ENCODE measurements around the gene ATAT1. TPM values are rescaled to one million over a fixed set of nuclear protein-coding genes. Genes with fewer than 3 reads are reported as not detected.

The ATAT1 gene
- total RNA-seq, 4 donors from 2014 or later, result 2.7 to 8.7 (median 5.1) TPM

DNA sequence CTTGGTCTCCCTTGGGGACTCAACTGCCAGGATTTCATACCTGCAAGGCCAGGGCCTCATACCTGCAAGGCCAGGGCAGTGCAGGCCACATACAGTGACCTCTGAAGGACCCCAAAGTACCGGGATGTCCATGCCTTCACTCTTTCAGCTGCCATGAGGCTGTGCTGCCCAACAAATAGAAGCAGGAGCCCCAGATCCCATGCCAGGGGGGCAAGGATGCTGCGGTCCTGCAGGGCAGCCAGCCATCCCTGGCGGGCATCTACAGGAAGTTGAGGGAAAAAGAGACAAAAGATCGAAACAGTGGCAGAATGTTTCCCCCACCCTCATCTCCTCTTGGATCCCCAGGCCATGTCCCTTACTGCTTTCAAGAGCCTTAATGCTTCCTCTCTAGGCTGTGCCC, 63.3 kb downstream of the ATAT1 start:
- Histone ChIP-seq H3K27me3 (no peaks in the 10 kb centered on the region), H3K9me3 (no peaks in the 10 kb centered on the region), H3K4me1 (peaks cover 33 to 56% (median 52%) of the 10 kb centered on the region in 4 donors), H3K36me3 (no peaks in the 10 kb centered on the region), H3K4me3 (peak overlapping the region; percentile 70 to 77 (median 72)), H3K27ac (replicated peaks in 1 of 4) (peak overlapping the region; percentile 95 to 99 (median 97))
- WGBS, result 8% methylated on average over 4 of the region's 4 CpGs
- intact Hi-C loops (cut with DNase I), result loop anchor here (10.0 kb wide), 1 partner anchor 195 kb away; the partner anchor contains the start of gene DDR1
- DNase-seq (ENCODE audit: extremely low spot score), result no peak
- no peak for TF ChIP-seq POLR2AphosphoS5 (IDR thresholded peaks at IDR 0.05)
- TF ChIP-seq EP300 (IDR thresholded peaks at IDR 0.05), result no peak
- TF ChIP-seq, protein P1, sequence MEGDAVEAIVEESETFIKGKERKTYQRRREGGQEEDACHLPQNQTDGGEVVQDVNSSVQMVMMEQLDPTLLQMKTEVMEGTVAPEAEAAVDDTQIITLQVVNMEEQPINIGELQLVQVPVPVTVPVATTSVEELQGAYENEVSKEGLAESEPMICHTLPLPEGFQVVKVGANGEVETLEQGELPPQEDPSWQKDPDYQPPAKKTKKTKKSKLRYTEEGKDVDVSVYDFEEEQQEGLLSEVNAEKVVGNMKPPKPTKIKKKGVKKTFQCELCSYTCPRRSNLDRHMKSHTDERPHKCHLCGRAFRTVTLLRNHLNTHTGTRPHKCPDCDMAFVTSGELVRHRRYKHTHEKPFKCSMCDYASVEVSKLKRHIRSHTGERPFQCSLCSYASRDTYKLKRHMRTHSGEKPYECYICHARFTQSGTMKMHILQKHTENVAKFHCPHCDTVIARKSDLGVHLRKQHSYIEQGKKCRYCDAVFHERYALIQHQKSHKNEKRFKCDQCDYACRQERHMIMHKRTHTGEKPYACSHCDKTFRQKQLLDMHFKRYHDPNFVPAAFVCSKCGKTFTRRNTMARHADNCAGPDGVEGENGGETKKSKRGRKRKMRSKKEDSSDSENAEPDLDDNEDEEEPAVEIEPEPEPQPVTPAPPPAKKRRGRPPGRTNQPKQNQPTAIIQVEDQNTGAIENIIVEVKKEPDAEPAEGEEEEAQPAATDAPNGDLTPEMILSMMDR (IDR thresholded peaks at IDR 0.05), result no peak

DNA sequence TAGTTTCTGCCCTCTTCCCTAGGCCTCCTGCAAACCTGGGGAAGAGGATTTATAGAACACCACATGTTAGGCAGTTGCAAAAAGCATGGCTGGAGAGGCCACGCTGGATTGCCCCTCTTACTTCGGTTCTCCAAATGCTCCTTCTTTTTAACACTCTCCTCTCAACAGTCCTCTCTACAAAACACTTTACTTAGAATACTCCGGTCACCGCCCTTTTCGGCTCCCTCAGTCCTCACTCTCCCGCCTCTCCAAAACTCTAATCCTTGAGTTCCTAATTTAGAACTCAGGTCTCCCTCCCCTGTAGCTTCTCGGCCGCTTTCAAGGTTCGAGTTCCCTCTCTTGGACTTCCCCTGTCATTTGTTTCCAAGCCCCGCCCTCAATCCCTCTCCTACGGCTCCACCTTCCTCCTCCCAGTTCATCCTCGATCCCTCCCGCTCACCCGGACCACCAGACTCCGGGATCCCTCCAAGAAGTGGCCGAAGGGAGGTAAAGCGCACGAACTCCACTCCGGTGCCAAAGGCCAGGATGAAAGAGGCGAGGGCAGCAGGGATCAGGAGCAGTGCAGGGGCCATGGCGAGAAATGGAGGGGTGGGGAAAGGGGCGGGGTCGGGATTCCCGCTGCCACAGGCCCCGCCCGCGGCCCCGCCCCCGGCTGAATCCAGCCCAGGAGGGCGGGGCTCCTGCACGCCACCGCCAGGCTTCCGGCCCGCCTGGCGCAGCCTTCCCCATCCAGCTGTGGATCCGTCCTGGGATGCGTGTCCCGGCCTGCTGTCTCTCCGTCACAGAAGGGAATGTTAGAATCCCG, 63.9 kb downstream of the ATAT1 start, which contains the start of gene NRM:
Gene NRM (minus strand): TSS at position 582 of the 805 bp plus-strand sequence. CDS start 10 bp downstream, at position 572.
- under 1% methylated on average over 31 of the region's 40 CpGs for WGBS

DNA sequence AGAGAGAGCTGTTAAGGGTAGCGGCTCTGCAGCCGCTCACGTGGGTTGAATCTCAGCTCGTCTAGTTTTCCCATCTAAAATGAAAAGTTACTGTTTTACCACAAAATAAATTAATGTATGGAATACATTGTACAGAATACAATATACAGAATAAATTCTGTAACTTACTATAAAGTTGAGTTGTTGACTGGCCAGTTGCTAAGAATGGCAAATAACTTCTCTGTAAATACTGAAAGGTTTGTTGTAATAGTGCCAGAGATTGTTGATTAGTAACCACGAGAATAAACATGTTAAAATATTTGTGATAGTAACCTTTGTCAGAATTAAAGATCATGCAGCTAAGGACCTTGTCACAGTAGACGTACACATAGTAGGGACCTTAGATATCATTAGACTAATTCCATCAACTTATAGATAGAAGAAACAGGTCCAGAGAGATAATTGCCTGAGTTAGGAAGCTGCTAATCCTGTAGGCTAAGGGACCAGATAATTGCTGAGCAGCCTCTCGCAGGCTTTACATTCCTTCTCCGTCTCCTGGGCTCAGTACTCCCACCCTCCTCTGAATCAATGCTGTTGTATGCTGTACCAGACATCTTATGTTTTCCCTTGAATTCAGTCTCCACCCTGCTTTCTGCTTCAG, 64.7 kb downstream of the ATAT1 start:
- peak overlapping the region; percentile 70 to 77 (median 72) for H3K4me3 ChIP-seq
- H3K9me3 ChIP-seq, result no peaks in the 10 kb centered on the region
- H3K4me1 ChIP-seq, result peaks cover 32 to 55% (median 45%) of the 10 kb centered on the region in 4 donors
- intact Hi-C loops (cut with DNase I), result no loop called here
- TF ChIP-seq EP300 (IDR thresholded peaks at IDR 0.05) (no peak), POLR2AphosphoS5 (IDR thresholded peaks at IDR 0.05) (no peak), POLR2A (IDR thresholded peaks at IDR 0.05; ENCODE audit: low read depth) (no peak)
- TF ChIP-seq, protein P1 (IDR thresholded peaks at IDR 0.05), result no peak
- 12% methylated on average over 8 of the region's 8 CpGs for WGBS
- H3K27me3 ChIP-seq, result no peaks in the 10 kb centered on the region
- peak overlapping the region; percentile 95 to 99 (median 97) for H3K27ac ChIP-seq (replicated peaks in 1 of 4)
- DNase-seq (ENCODE audit: extremely low spot score), result no peak
- H3K36me3 ChIP-seq, result no peaks in the 10 kb centered on the region

More for the DNA sequence above, 63.9 kb downstream of the ATAT1 start, which contains the start of gene NRM:
- no peaks in the 10 kb centered on the region for H3K9me3 ChIP-seq
- TF ChIP-seq POLR2AphosphoS5 (IDR thresholded peaks at IDR 0.05) (peak; percentile 76 to 88), EP300 (IDR thresholded peaks at IDR 0.05) (no peak)
- intact Hi-C loops (cut with DNase I), result no loop called here
- H3K27ac ChIP-seq (replicated peaks in 1 of 4), result peak within 1 kb of the TSS; percentile 95 to 99 (median 97)
- no peaks in the 10 kb centered on the region for H3K27me3 ChIP-seq
- peak; percentile 97 for DNase-seq (ENCODE audit: extremely low spot score)
- H3K36me3 ChIP-seq, result no peaks in the 10 kb centered on the region
- peak within 1 kb of the TSS; percentile 70 to 77 (median 72) for H3K4me3 ChIP-seq
- peaks cover 32 to 56% (median 48%) of the 10 kb centered on the region in 4 donors for H3K4me1 ChIP-seq

Small RNA genes lying within 50 kb of the gene (small RNA-seq; reads per million reads assigned to genes)
- gene MIR877, result 1.1 to 3.5 (median 1.5) reads per million in 3 donors

Other genes starting within 250 kb of the ATAT1 start
- gene HLA-E, start 137.4 kb upstream of the ATAT1 start, total RNA-seq, result 100 to 1,000 TPM; 294 to 649 (median 523) TPM
- 10 to 100 TPM; 30.3 to 53.5 (median 36.1) TPM for gene GNL1, start 70.4 kb upstream of the ATAT1 start, total RNA-seq
- 10 to 100 TPM in 1 of 4 donors, 1 to 10 TPM in 3; 3.8 to 10.6 (median 4.5) TPM for gene PRR3, start 69.6 kb upstream of the ATAT1 start, total RNA-seq
- 10 to 100 TPM; 39.0 to 60.8 (median 51.4) TPM for gene ABCF1, start 55.4 kb upstream of the ATAT1 start, total RNA-seq
- gene PPP1R10, start 9.6 kb upstream of the ATAT1 start, total RNA-seq, result 10 to 100 TPM; 24.5 to 53.6 (median 37.9) TPM
- gene MRPS18B, start 9.0 kb upstream of the ATAT1 start, total RNA-seq, result 10 to 100 TPM; 36.0 to 41.8 (median 40.0) TPM
- gene C6orf136, start 20.3 kb downstream of the ATAT1 start, total RNA-seq, result 10 to 100 TPM in 3 of 4 donors, 1 to 10 TPM in 1; 8.0 to 28.2 (median 24.0) TPM
- 10 to 100 TPM; 20.3 to 41.1 (median 31.1) TPM for gene DHX16, start 46.1 kb downstream of the ATAT1 start, total RNA-seq
- 100 to 1,000 TPM in 1 of 4 donors, 10 to 100 TPM in 3; 39.5 to 104 (median 59.8) TPM for gene PPP1R18, start 59.8 kb downstream of the ATAT1 start, total RNA-seq
- 10 to 100 TPM in 1 of 4 donors, 1 to 10 TPM in 3; 4.6 to 10.2 (median 6.2) TPM for gene NRM, start 64.1 kb downstream of the ATAT1 start, total RNA-seq
- 10 to 100 TPM; 10.8 to 20.3 (median 13.1) TPM for gene MDC1, start 90.4 kb downstream of the ATAT1 start, total RNA-seq
- 100 to 1,000 TPM; 208 to 398 (median 272) TPM for gene TUBB, start 93.5 kb downstream of the ATAT1 start, total RNA-seq
- 100 to 1,000 TPM; 115 to 214 (median 166) TPM for gene FLOT1, start 115.8 kb downstream of the ATAT1 start, total RNA-seq
- 10 to 100 TPM in 2 of 4 donors, 1 to 10 TPM in 2; 8.9 to 45.4 (median 11.0) TPM for gene IER3, start 117.7 kb downstream of the ATAT1 start, total RNA-seq